Measurements from ENCODE around the gene CCDC61.

CCDC61 gene, protein sequence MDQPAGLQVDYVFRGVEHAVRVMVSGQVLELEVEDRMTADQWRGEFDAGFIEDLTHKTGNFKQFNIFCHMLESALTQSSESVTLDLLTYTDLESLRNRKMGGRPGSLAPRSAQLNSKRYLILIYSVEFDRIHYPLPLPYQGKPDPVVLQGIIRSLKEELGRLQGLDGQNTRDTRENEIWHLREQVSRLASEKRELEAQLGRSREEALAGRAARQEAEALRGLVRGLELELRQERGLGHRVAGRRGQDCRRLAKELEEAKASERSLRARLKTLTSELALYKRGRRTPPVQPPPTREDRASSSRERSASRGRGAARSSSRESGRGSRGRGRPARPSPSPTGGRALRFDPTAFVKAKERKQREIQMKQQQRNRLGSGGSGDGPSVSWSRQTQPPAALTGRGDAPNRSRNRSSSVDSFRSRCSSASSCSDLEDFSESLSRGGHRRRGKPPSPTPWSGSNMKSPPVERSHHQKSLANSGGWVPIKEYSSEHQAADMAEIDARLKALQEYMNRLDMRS
- 2.3 to 10.4 (median 4.6) reads per million in 17 experiments for total RNA-seq

- DNase-seq = peak; percentile 98 to 100 (median 99)
These were observed at the start of gene CCDC61 for GRCh38 chr19:45994998-45995714. Gene CCDC61, plus strand, starts transcription at chr19:45995467. Its CDS starts 7,552 bp downstream, at chr19:46003019.

GRCh38 chr19:45947926-45948325 lies 47.3 kb upstream of the CCDC61 start:
- DNase-seq = no peak

- DNase-seq = no peak
These were observed 43.0 kb upstream of the CCDC61 start for GRCh38 chr19:45952341-45952685.

DNA sequence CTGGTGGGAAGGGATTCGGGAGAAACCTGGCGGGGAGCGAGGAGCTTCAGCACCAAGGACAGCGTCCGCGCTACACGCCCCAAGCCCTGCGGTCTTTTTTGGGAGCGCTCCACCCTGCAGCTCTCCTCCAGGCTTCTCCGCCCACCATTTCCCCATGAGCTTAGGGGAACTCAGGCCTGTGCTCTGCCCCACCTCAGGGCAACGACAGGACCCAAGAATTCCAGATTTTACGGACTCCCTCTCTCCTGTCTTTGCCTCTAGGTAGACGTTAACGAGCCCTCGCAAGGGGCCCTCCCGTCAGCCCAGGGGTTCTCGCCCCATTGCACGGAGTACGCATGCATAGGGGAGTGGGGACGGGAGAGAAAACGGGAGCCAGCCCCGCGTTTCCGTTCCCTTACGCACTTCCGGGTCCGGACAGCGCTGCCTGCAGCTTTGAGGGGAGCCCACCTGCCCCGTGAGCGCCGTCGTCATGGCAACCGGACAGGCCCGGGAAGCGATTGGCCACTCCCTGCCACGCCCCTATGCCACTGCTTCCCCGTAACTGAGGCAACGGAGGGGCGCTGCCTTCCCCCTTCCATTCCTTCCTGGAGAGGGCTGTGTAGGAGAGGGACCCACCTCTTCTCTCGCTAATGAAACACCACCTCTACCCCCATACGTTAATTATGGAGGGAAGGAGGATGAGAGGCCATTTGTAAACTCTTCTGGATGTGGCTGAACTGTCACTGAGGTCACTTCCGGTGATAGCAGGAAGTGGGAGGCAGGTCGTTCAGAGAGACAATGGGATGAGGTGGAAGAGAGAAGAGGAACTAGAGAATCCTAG lies 42.4 kb upstream of the CCDC61 start:
- DNase-seq = peak; percentile 58 to 80 (median 68)

DNA sequence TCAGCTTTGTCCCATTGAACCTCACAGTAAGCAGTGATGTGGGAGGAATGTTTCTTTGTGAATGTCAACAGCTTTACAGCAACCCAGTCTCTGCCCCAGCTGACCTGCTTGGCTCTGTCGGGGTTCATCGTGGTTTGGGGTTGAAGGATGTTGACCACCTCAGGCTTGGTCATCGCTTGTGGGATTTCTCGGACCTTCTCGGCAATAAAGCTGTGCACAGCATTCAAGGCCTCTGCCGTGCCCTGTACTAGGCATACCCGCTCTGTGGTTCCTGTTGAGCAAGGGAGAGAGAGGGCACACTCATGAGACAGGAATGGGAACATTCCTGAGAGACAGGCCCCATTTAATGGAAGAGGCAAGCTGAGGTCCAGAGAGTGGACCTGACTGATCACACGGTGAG lies 41.6 kb upstream of the CCDC61 start:
- no peak for DNase-seq

- DNase-seq = no peak
These were observed 41.1 kb upstream of the CCDC61 start for GRCh38 chr19:45954156-45954555.

DNA sequence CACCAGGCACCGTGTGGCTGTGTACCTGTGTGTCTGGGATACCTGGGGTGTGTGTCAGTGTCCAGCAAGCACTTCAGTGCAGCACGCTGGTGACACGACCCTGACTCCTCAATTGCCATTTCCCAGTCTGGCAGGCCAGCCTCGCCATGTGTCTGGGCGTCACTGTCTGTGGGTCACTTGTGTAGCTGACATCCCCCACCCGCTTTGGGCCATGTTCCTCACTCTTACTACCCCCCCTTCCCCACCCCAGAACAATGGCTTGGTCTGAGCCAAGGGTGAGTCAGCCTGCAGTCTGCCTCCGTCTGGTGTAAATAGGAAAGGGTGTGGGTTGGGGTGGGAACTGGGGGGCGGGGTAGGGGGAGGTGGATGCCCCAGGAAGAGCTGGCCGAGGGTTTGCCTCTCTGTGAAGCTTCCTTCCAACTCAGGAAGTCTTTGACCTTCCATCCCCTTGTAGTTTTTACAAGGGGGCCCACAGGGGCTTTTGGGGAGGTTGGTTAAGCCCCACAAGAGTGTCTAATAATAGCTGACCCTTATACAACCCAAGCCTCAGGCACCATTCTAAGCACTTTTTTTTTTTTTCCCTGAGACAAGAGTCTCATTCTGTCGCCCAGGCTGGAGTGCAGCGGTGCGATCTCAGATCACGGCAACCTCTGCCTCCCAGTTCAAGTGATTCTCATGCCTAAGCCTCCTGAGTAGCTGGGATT lies 39.2 kb upstream of the CCDC61 start:
- no peak for DNase-seq

DNA sequence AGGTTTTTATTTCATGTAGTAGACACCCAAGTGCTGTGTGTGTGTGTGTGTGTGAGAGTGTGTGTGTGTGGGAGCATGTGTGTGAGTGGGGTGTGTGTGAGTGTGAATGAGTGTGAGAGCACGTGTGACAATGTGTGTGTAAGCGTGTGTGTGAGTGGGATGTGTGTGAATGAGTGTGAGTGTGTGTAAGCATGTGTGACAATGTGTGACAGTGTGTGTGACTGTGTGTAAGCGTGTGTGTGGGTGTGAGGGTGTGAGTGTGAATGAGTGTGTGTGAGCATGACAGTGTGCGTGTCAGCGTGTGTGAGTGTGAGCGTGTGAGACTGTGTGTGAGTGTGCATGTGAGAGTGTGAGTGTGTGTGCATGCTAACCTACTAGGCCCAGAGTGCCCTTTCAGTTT lies 36.9 kb upstream of the CCDC61 start:
- DNase-seq = no peak

GRCh38 chr19:45958769-45959516 lies 36.3 kb upstream of the CCDC61 start:
- DNase-seq = no peak

DNA sequence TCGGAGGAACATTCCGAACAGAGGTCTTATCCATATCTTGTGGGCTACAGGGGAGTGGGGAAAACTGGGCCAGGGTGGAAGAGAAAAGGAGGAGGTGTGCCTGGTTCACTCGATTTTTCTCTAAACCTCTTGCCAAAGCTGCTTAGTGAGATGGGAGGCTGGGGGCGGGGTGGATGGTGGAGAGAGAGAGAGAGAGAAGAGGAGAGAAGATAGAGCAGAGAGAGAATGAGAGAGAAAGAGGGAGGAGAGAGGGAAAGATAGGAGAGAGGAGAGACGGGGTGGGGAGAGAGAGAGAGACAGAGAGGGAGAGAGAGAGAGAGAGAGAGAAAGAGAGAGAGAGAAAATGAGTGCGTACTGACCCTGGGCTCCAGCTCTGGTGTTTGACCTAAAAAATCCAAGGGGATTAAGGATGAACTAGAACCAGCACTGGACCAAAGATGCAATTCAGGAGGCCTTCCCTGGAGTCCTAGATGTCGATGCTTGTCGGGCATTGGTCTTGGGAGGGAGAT lies 35.7 kb upstream of the CCDC61 start:
- DNase-seq = no peak

GRCh38 chr19:45960595-45961235 lies 34.6 kb upstream of the CCDC61 start:
- no peak for DNase-seq

DNA sequence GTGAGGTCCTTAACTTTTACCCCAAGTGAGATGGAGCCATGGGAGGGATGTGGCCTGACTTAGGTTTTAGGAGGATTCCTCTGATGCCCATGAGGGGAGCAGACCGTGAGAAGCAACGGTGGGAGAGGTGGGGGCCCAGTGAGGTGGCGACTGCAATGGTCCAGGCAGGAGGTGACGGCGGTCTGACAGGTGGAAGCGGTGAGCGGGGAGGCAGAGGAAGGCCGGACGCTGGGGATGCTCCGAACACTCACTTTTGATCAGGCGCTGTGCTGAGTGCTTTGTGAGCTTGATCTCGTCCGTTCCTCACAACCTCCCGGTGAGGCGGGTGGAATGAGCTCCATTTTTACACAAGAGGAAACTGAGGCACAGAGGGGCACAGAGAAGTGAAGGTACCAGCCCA lies 33.2 kb upstream of the CCDC61 start:
- no peak for DNase-seq

GRCh38 chr19:45967246-45967645 lies 28.0 kb upstream of the CCDC61 start:
- no peak for DNase-seq

- no peak for DNase-seq
These were observed 26.6 kb upstream of the CCDC61 start for GRCh38 chr19:45968626-45969025.

GRCh38 chr19:45969676-45970075 lies 25.6 kb upstream of the CCDC61 start:
- DNase-seq = no peak

GRCh38 chr19:45971260-45971902 lies 23.9 kb upstream of the CCDC61 start:
- no peak for DNase-seq

GRCh38 chr19:45972081-45972946 lies 23.0 kb upstream of the CCDC61 start:
- peak; percentile 49 to 68 (median 56) for DNase-seq

GRCh38 chr19:45972947-45973540 lies 22.2 kb upstream of the CCDC61 start:
- DNase-seq = no peak

All from suppressor macrophage (primary cell).